ENCODE results near the gene RGS13. TPM values are rescaled to one million over a fixed set of nuclear protein-coding genes. Genes with fewer than 3 reads are reported as not detected.

Gene RGS13
- total RNA-seq, 1 donor from 2014 or later: not detected

GRCh38 chr1:192700834-192701271, 64.9 kb downstream of the RGS13 start:
- H3K4me3 ChIP-seq: no peak overlapping the region
- H3K79me2 ChIP-seq (ENCODE audit: low read depth): no peaks in the 10 kb centered on the region
- H3K9ac ChIP-seq: no peak overlapping the region
- H3K27ac ChIP-seq: no peak overlapping the region
- H2AFZ ChIP-seq (replicated peaks): no peak overlapping the region
- Mint-ChIP-seq H3K27ac (no peak overlapping the region), H3K4me3 (no peak overlapping the region), H3K27me3 (ENCODE audit: insufficient read depth, low read depth) (no peaks in the 10 kb centered on the region), H3K4me1 (no peaks in the 10 kb centered on the region), H3K36me3 (no peaks in the 10 kb centered on the region), H3K9me3 (no peaks in the 10 kb centered on the region)
- no peaks in the 10 kb centered on the region for H3F3A ChIP-seq (ENCODE audit: low read depth)
- no peaks in the 10 kb centered on the region for H4K20me1 ChIP-seq (ENCODE audit: low read depth)
- TF ChIP-seq CTCF (IDR thresholded peaks at IDR 0.05): no peak
- no peak for TF ChIP-seq EZH2 (IDR thresholded peaks at IDR 0.05)
- TF ChIP-seq EZH2phosphoT487 (IDR thresholded peaks at IDR 0.05): no peak
- H3K27me3 ChIP-seq: no peaks in the 10 kb centered on the region
- H3K9me3 ChIP-seq (ENCODE audit: low read depth): no peaks in the 10 kb centered on the region
- no peak for DNase-seq (ENCODE audit: low spot score)
- H3K4me2 ChIP-seq: no peak overlapping the region
- H3K4me1 ChIP-seq: no peaks in the 10 kb centered on the region
- no peaks in the 10 kb centered on the region for H3K36me3 ChIP-seq

- no peak overlapping the region for H3K4me3 ChIP-seq
- no peaks in the 10 kb centered on the region for H3K36me3 ChIP-seq
- no peaks in the 10 kb centered on the region for H3K4me1 ChIP-seq
- no peaks in the 10 kb centered on the region for H3K27me3 ChIP-seq
- H3K9ac ChIP-seq: no peak overlapping the region
- no peaks in the 10 kb centered on the region for H3K4me1 Mint-ChIP-seq
- H3K4me3 Mint-ChIP-seq: no peak overlapping the region
- no peaks in the 10 kb centered on the region for H3F3A ChIP-seq (ENCODE audit: low read depth)
- no peak for DNase-seq (ENCODE audit: low spot score)
- H3K9me3 Mint-ChIP-seq: no peaks in the 10 kb centered on the region
- no peaks in the 10 kb centered on the region for H3K9me3 ChIP-seq (ENCODE audit: low read depth)
- no peak overlapping the region for H3K4me2 ChIP-seq
- H2AFZ ChIP-seq (replicated peaks): no peak overlapping the region
- H3K79me2 ChIP-seq (ENCODE audit: low read depth): no peaks in the 10 kb centered on the region
- H3K27ac ChIP-seq: no peak overlapping the region
- no peaks in the 10 kb centered on the region for H4K20me1 ChIP-seq (ENCODE audit: low read depth)
- H3K27ac Mint-ChIP-seq: no peak overlapping the region
- TF ChIP-seq EZH2phosphoT487 (IDR thresholded peaks at IDR 0.05): no peak
- no peak for TF ChIP-seq EZH2 (IDR thresholded peaks at IDR 0.05)
- TF ChIP-seq CTCF (IDR thresholded peaks at IDR 0.05): no peak
- H3K36me3 Mint-ChIP-seq: no peaks in the 10 kb centered on the region
- H3K27me3 Mint-ChIP-seq (ENCODE audit: insufficient read depth, low read depth): no peaks in the 10 kb centered on the region
Measured at GRCh38 chr1:192702212-192702902, 66.4 kb downstream of the RGS13 start.

GRCh38 chr1:192703283-192704206, 67.6 kb downstream of the RGS13 start:
- Mint-ChIP-seq H3K27me3 (ENCODE audit: insufficient read depth, low read depth) (no peaks in the 10 kb centered on the region), H3K4me1 (no peaks in the 10 kb centered on the region), H3K9me3 (no peaks in the 10 kb centered on the region), H3K36me3 (no peaks in the 10 kb centered on the region), H3K27ac (no peak overlapping the region), H3K4me3 (no peak overlapping the region)
- TF ChIP-seq EZH2 (IDR thresholded peaks at IDR 0.05): no peak
- no peak for TF ChIP-seq CTCF (IDR thresholded peaks at IDR 0.05)
- TF ChIP-seq EZH2phosphoT487 (IDR thresholded peaks at IDR 0.05): no peak
- Histone ChIP-seq H3K4me2 (no peak overlapping the region), H4K20me1 (ENCODE audit: low read depth) (no peaks in the 10 kb centered on the region), H3K27me3 (no peaks in the 10 kb centered on the region), H3K36me3 (no peaks in the 10 kb centered on the region), H3K9me3 (ENCODE audit: low read depth) (no peaks in the 10 kb centered on the region), H3F3A (ENCODE audit: low read depth) (no peaks in the 10 kb centered on the region), H3K4me1 (no peaks in the 10 kb centered on the region), H2AFZ (replicated peaks) (no peak overlapping the region), H3K9ac (no peak overlapping the region), H3K4me3 (no peak overlapping the region), H3K79me2 (ENCODE audit: low read depth) (no peaks in the 10 kb centered on the region), H3K27ac (no peak overlapping the region)
- no peak for DNase-seq (ENCODE audit: low spot score)
